NT2/D1 (cell line): ENCODE data around the gene SERP1.

ENCODE experiments used
- SUZ12 ChIP-seq: IDR thresholded peaks from 2 replicates; pipeline ENCODE4 v1.6.1; 2011; ENCODE audit not compliant: insufficient read length, insufficient read depth; ENCODE audit errors: extremely low read depth
- YY1 ChIP-seq: IDR thresholded peaks from 2 replicates; pipeline ENCODE4 v1.6.1; 2011; ENCODE audit not compliant: insufficient read length, insufficient read depth
- ZNF274 ChIP-seq: IDR thresholded peaks from 2 replicates; pipeline ENCODE4 v1.6.1; 2011; ENCODE audit warnings: mild to moderate bottlenecking, low read depth, low read length

DNA sequence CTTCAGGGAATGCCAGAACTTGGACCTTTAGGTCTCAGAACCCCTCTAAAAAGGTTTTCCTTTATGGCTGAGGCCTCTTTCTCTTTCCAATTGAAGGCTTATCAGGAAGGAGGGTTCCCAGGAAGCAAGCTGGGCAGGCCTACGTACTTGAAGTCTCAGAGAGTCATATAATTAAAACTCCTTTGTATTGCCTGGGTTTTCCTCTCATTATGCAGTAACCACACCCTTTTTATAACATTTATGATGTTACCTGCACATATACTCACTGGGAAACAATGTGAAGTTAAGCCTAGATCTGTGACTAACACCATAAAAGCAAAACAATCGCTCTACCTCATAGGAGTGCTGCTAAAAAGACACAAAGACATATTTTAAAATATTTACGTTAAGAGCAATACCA, 27.3 kb downstream of the SERP1 start:
- TF ChIP-seq ZNF274 (no peak), YY1 (no peak), SUZ12 (no peak)
